Measurements from ENCODE around the gene SBF1. TPM values are rescaled to one million over a fixed set of nuclear protein-coding genes. Genes with fewer than 3 reads are reported as not detected.

The SBF1 gene
- total RNA-seq, 2 donors from 2014 or later, result 89.9 to 90.1 TPM

DNA sequence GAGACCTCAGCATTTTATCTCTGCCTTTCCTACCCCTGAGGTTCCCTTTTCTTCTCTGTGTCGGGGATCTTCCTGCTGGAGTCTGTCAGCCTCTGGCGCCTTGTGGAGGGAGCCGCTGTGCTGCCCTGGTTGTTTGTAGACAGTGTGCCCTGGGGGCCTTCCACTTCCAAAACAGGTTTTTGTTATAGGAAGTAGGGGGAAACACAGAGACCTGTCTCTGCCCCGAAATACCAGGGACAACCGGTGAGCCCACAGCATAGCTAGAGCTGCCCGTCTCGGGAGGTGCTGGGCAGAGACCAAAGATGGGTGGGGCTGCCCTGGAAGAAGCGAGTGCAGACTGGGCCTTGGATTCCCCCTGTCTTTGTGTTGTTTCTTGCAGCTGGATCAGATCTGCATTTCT, 41.2 kb upstream of the SBF1 start:
- Mint-ChIP-seq H3K27ac (no peak overlapping the region), H3K4me1 (no peaks in the 10 kb centered on the region), H3K9me3 (no peaks in the 10 kb centered on the region), H3K4me3 (no peak overlapping the region), H3K36me3 (ENCODE audit: low read depth) (peaks cover 37% of the 10 kb centered on the region), H3K27me3 (ENCODE audit: insufficient read depth) (no peaks in the 10 kb centered on the region)
- no peak overlapping the region for H3K9ac ChIP-seq (ENCODE audit: extremely low read depth, low read length, poor library complexity, severe bottlenecking)
- 94 to 100% methylated on average over 2 to 8 of the region's 8 CpGs for WGBS, 2 experiments (ENCODE audit: insufficient coverage in 1 of 2, insufficient read length in 1 of 2)
- no peak for DNase-seq
- peaks cover 23% of the 10 kb centered on the region for H3K36me3 ChIP-seq (ENCODE audit: control insufficient read depth, insufficient read depth, low read length)
- no peak overlapping the region for H3K4me3 ChIP-seq (ENCODE audit: low read length)
- TF ChIP-seq, protein P1, sequence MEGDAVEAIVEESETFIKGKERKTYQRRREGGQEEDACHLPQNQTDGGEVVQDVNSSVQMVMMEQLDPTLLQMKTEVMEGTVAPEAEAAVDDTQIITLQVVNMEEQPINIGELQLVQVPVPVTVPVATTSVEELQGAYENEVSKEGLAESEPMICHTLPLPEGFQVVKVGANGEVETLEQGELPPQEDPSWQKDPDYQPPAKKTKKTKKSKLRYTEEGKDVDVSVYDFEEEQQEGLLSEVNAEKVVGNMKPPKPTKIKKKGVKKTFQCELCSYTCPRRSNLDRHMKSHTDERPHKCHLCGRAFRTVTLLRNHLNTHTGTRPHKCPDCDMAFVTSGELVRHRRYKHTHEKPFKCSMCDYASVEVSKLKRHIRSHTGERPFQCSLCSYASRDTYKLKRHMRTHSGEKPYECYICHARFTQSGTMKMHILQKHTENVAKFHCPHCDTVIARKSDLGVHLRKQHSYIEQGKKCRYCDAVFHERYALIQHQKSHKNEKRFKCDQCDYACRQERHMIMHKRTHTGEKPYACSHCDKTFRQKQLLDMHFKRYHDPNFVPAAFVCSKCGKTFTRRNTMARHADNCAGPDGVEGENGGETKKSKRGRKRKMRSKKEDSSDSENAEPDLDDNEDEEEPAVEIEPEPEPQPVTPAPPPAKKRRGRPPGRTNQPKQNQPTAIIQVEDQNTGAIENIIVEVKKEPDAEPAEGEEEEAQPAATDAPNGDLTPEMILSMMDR (conservative IDR thresholded peaks at IDR 0.05), result no peak
- H3K27me3 ChIP-seq (ENCODE audit: control insufficient read depth, insufficient read depth, low read length, poor library complexity, severe bottlenecking), result no peaks in the 10 kb centered on the region
- no peak overlapping the region for H3K27ac ChIP-seq (ENCODE audit: low read depth, low read length)
- no peaks in the 10 kb centered on the region for H3K4me1 ChIP-seq (ENCODE audit: control insufficient read depth, insufficient read depth, low read length)
- no peaks in the 10 kb centered on the region for H3K9me3 ChIP-seq (ENCODE audit: control insufficient read depth, low read length)

DNA sequence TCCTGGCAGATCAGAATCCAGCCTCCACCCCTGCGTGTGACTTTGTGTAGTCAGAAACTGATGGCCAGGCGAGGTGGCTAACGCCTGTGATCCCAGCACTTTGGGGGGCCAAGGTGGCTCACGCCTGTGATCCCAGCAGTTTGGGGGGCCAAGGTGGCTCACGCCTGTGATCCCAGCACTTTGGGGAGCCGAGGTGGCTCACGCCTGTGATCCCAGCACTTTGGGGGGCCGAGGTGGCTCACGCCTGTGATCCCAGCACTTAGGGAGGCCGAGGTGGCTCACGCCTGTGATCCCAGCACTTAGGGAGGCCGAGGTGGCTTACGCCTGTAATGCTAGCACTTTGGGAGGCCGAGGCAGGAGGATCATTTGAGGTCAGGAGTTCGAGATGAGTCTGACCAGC, 38.3 kb upstream of the SBF1 start:
- Mint-ChIP-seq H3K4me1 (peaks cover 8% of the 10 kb centered on the region), H3K27ac (no peak overlapping the region), H3K4me3 (no peak overlapping the region), H3K27me3 (ENCODE audit: insufficient read depth) (no peaks in the 10 kb centered on the region), H3K36me3 (ENCODE audit: low read depth) (peaks cover 24% of the 10 kb centered on the region), H3K9me3 (no peaks in the 10 kb centered on the region)
- 93 to 96% methylated on average over 9 to 15 of the region's 15 CpGs for WGBS, 2 experiments (ENCODE audit: insufficient coverage in 1 of 2, insufficient read length in 1 of 2)
- no peak overlapping the region for H3K27ac ChIP-seq (ENCODE audit: low read depth, low read length)
- peaks cover 12% of the 10 kb centered on the region for H3K36me3 ChIP-seq (ENCODE audit: control insufficient read depth, insufficient read depth, low read length)
- peaks cover 8% of the 10 kb centered on the region for H3K4me1 ChIP-seq (ENCODE audit: control insufficient read depth, insufficient read depth, low read length)
- H3K27me3 ChIP-seq (ENCODE audit: control insufficient read depth, insufficient read depth, low read length, poor library complexity, severe bottlenecking), result no peaks in the 10 kb centered on the region
- no peaks in the 10 kb centered on the region for H3K9me3 ChIP-seq (ENCODE audit: control insufficient read depth, low read length)
- TF ChIP-seq, protein P1 (conservative IDR thresholded peaks at IDR 0.05), result no peak
- no peak for DNase-seq
- no peak overlapping the region for H3K4me3 ChIP-seq (ENCODE audit: low read length)
- H3K9ac ChIP-seq (ENCODE audit: extremely low read depth, low read length, poor library complexity, severe bottlenecking), result no peak overlapping the region

DNA sequence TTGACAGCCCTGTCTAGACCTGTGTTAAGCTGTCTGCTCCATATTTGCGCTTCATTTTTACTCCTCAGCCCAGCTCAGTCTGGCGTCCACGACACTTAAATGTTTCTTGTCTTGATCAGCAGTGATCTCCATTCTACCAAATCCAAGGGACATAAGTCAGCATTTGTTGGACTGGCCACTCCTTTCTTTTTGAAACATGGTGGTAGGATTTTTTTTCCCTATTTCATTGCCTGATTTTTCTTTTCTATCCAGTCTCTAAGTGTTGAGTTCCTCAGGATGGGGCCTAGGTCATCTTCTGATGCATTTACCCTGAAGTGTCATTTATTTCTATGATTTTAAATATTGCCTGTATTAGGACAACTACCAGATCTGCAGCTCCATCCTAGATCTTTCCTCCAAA, 34.1 kb upstream of the SBF1 start:
- Mint-ChIP-seq H3K36me3 (ENCODE audit: low read depth) (peaks cover 5% of the 10 kb centered on the region), H3K4me1 (peaks cover 8% of the 10 kb centered on the region), H3K27me3 (ENCODE audit: insufficient read depth) (no peaks in the 10 kb centered on the region), H3K9me3 (no peaks in the 10 kb centered on the region), H3K4me3 (peak overlapping the region; percentile 79), H3K27ac (peak overlapping the region; percentile 56)
- H3K36me3 ChIP-seq (ENCODE audit: control insufficient read depth, insufficient read depth, low read length), result peaks cover 20% of the 10 kb centered on the region
- no peaks in the 10 kb centered on the region for H3K27me3 ChIP-seq (ENCODE audit: control insufficient read depth, insufficient read depth, low read length, poor library complexity, severe bottlenecking)
- peak overlapping the region; percentile 93 for H3K4me3 ChIP-seq (ENCODE audit: low read length)
- H3K27ac ChIP-seq (ENCODE audit: low read depth, low read length), result no peak overlapping the region
- H3K9ac ChIP-seq (ENCODE audit: extremely low read depth, low read length, poor library complexity, severe bottlenecking), result peak overlapping the region; percentile 81
- WGBS, 2 experiments (ENCODE audit: insufficient coverage in 1 of 2, insufficient read length in 1 of 2), result 53 to 54% methylated on average over 3 of the region's 3 CpGs
- no peaks in the 10 kb centered on the region for H3K9me3 ChIP-seq (ENCODE audit: control insufficient read depth, low read length)
- H3K4me1 ChIP-seq (ENCODE audit: control insufficient read depth, insufficient read depth, low read length), result peaks cover 8% of the 10 kb centered on the region
- TF ChIP-seq, protein P1 (conservative IDR thresholded peaks at IDR 0.05), result no peak
- no peak for DNase-seq
